NCI-H2081 (cell line): ENCODE measurements around the gene FBXW5.

Experiments used
- DNase-seq, 2 experiments: peaks; one replicate each; lab custom pipeline; 2025; lab: John Stamatoyannopoulos, UW

Gene FBXW5

DNA sequence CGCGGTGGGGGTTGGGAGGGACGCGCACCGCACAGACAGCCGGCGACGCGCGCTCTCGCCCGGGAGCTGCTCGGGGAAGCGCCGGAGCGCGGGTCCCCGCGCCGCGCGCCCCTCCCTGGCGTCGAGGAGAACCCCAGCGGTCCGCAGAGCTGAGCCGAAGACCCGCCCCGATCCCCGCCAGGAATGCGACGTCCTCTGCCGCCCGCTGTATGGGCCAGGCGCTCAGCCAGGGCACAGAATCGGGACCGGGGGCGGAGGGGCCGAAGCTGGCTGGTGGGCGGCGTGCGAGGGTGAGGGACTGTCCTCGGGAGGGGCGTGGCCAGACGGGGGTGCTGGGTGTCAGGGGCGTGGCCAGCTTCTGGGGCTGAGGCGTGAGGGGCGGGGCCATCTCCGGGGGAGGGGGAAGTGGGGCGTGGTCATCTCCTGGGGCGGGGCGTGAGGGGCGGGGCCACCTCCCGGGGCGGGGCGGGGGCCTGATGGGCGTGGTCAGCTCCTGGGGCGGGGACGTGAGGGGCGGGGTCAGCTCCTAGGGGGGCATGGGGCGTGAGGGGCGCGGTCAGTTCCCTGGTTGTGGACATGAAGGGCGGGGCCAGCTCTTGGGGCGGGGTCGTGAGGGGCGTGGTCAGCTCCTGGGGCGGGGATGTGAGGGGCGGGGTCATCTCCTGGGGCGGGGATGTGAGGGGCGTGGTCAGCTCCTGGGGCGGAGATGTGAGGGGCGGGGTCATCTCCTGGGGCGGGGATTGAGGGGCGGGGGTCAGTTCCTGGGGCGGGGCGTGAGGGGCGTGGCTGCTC lies 33.7 kb upstream of the FBXW5 start:
- peak; percentile 13 to 37 for DNase-seq

DNA sequence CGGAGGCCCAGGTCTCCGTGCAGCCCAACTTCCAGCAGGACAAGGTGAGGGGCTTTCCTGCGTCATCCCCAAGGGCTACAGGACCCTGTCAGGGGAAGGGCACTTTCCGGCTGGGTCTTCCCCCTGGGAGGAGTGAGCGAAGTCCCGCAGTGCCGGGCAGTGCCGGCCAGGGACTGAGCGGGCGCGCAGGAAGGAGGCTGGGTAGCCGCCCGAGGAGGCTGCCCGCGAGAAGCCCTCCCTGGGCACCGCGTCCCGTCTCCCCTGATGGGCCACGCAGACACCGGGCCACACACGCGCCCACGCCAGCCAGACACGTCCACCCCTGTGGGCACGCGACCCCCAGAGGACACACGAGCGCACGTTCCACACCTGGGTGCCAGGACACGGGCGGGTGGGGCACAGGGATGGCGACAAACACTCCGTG lies 33.1 kb upstream of the FBXW5 start:
- DNase-seq, result no peak

GRCh38 chr9:136977223-136977622 lies 32.7 kb upstream of the FBXW5 start, which contains the start of gene PTGDS:
TSS of gene PTGDS (plus strand) at chr9:136977504. CDS start at chr9:136977579, 75 bp downstream.
- DNase-seq, result no peak

GRCh38 chr9:136975644-136976043 lies 31.1 kb upstream of the FBXW5 start:
- DNase-seq, result no peak

DNA sequence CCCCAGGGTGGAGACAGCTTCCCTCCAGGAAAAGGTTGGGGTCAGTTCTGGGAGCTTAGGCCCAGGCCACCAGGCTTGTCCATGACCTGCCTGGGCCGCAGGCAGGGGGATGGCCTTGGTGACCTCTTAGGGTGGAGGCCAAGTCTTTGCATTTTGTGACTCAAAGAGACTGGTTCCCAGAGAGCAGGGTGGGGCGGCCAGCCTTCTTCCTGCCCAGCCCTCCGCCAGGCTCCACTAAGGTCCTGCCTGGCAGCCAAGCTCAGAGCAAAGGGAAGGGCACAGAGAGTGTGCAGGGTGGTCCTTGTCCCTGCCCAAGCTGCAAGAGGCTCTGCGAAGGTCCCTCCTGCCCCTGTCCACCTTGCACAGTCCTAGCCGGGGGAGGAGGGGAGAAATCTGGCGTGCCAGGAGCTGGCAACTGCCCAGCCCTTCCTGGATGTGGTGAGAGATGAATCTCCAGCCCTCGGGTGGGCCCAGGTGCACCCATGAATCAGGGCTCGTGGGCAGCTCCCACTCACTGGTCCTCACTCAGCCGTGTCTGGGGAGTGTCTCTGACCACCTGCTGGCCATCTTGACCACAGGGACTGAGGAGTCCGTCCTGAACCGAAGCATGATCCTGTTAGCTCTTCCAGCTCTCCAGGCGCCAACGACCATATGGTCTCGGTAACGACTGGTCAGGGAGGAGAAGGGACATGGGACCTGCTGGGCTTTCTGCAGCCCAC lies 30.4 kb upstream of the FBXW5 start:
- no peak for DNase-seq

DNA sequence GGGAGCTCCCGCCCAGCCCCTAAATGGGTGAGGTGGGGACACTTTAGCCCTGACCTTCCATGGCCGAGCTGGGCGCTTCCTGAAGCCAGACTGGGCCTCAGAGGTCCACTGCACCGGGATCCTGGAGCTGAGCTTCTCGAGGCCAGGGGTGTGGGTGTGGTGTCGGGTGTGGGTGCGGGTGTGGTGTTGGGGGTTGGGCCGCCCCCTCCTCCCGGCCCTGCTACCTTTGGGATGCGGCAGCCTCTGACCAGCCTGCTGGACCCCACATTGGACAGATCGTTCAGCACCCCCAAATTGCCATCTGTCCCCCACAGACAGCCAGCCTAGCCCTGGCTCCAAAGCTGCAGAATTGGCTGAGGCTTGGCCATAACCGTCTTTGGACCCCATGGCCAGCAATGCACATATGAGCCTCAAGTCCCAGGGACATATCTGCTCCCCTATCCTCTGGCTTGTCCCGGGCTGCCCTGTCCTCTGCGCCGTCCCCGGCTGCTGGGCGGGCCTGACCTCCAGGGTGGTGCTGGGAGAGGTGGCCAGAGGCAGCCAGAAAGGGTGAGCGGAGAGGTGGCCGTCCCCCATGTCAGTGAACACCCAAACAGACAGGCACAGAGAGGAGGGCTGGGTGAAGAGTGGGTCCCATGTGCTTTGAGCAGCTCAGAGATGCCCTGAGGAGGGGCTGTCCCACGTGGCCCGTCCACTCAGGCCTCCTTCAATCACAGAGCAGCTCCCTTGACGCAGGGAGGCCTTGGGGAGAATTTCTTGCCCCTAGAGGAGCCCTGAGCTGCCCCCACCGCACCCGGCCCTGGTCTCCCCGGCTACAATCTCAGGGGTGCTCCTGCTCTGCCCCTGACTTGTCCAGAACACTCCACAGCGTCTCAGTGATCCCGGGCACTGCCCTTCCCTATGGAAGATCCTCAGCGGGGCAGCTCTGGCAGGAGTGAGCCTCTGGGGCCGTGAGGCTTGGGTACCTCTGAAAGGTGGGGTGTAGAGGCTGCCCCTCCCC lies 29.4 kb upstream of the FBXW5 start:
- no peak for DNase-seq

GRCh38 chr9:136972743-136973142 lies 28.2 kb upstream of the FBXW5 start:
- DNase-seq, result no peak

DNA sequence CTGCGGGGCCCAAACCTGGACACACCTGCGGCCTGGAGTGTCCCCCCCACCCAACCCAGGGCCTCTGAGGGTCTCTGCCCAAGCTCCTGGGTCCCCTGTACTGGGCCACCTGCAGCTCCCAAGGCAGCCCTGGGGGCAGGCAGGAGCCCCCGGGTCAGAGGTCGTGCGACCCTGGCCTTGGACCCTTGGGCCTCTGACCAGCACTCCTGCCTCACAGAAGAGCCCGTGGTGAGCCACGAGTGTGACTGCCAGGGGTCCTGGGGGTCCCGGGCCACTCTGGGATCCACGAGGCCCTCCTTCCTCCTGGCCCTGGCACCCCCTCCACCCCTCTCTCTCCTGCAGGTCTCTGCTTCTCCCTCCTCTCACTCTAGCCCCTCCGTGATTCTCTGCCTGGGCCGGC lies 27.8 kb upstream of the FBXW5 start:
- no peak for DNase-seq

GRCh38 chr9:136971746-136972145 lies 27.2 kb upstream of the FBXW5 start:
- no peak for DNase-seq

GRCh38 chr9:136970361-136970760 lies 25.8 kb upstream of the FBXW5 start:
- no peak for DNase-seq

DNA sequence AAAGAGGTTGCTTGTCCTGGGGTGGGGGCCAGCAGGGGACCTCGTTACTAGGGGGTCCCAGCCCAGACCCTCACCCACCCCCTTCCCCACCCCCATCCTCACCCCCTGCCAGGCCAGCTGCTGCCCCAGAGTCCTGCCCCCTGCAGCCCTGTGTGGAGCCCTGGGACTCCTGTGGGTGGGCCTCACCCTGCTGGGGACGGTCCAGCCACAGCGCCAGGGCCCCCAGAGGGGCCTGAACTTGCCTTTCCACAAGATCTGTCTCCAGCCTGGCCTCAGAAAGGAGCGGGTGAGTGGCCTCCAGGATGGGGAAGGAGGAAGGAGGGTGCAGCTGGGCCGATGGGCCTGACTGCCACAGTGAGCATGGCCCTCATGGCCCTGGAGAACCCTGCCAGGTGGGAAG lies 25.2 kb upstream of the FBXW5 start:
- no peak for DNase-seq

- no peak for DNase-seq
Measured at GRCh38 chr9:136969150-136969549, 24.6 kb upstream of the FBXW5 start.

DNA sequence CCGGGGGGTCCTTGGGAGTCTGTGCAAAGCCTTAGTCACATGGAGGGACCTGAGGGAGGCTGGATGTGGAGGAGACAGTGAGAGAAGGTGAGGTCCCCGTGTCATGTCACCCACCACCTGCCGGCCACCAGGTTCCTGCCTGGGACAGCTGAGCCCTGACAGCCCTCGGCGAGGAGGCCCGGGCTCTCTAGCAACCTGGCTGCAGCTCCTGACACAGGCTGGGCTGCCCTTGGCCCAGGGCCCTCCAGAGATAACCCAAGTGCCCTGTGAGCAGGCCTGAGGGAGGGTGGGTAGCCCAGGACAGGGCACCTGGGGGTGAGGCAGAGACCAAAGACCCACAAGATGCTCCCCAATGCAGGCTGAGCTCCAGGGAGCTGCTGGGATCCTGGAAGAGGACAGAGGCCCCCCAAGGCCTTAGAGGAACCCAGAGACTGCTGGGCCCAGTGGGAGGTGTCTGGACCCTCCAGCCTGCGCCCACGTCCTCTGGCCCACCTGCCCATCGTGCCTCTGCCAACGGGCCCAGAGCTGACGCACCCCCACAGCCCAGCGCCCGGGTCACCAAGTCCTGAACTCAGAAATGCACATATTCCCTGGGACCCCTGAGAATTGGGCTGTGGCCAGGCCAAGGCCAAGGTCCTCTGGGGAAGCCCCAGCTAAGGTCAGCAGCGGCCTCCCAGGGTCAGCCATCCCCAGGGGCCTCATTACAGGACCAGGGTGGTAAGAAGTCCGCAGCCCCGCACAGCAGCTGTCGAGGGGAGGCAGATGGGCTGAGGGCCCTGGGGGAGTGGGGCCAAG lies 24.0 kb upstream of the FBXW5 start:
- DNase-seq, result no peak

DNA sequence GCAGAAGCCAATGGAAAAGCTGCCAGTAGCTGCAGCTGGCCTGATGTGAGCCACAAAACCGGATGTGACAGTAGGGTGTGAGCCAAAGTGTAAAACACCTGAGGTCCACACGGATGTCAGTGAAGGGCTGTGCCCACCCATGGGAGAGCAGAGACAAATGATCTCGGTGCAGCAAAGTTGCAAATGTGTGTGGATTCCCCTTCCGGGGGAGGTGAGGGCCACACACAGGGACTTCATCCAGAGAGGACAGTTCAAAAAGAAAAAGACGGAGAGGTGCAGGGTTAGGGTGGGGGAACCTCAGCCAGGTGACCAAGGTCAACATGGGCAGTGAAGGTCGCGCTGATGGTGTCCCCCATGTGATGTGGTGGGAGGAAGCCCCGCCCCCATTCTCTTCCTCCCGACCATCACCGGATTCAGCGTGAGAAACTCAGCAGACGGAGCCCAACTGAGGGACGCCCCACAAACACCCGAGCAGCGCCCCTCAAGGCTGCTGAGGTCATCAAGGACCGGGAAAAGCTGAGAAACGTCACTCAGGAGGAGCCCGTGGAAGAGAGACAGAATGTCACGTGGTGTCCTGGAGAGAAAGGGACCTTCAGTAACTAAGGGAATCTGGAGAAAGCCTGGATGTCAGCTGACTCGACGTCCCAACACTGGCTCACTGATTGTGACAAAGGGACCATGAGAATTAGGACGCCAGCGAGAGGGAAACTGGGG lies 21.4 kb upstream of the FBXW5 start:
- no peak for DNase-seq

GRCh38 chr9:136964833-136965422 lies 20.4 kb upstream of the FBXW5 start:
- no peak for DNase-seq

GRCh38 chr9:136964171-136964689 lies 19.7 kb upstream of the FBXW5 start:
- no peak for DNase-seq

DNA sequence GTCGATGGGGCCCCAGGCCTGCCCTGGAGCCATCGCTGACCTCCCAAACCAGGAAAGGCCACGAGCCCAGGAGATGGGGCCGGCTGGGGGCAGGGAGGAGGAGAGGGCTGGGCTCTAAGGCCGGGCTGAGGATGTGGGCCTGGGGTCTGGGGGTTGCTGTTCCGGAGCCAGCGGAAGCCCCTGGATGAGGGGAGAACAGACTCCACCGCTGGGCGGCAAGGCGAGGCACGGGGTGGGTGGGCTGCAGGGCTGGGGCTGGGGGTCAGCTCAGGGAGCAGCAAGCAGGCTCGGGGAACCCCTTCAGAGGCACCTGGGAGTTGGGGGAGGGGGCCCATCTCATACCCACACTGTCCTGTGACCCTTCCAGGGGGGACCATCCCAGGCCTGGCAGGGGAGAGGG lies 19.2 kb upstream of the FBXW5 start:
- DNase-seq, result no peak

DNA sequence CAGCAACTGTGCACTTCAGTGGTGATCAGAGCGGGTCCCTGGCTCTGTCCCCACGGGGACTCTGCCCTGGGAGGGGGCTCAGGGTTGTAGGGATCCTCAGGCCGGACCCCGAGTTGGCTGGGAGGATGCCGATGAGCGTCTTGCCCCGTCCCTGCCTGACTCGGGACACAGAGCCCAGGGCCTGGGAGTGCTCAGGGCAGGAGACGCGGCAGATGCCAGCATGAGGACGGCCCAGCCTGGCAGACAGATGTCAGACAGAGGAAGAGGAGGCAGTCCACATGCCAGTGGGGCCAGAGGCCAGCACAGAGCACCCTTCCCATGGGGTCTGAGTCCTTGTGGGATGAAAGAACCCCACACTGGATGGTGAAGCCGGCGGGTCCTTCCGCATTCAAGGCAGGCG lies 18.8 kb upstream of the FBXW5 start:
- no peak for DNase-seq

DNA sequence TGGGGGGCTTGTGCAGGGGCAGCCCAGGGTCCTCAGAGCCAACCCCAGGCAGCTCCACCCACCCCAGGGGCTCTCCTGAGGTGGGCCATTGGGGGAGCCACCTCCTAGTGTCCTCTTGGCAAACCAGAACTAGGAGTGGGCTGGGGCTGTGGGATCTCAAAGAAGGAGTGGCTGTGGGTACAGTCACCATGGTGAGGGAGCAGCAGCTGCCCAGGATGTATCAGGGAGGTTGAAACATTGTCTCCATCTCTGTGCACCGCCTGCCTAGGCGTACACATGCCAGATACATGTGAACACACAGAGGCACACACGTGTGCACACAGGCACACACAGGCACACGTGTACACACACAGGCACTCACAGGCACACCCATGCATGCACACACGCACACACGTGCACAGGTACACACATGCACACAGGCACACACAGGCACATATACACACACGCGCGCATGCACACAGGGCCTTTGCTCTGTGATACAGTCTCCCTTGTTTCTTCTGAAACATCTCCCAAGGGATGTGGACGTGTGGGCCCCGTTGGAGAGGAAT lies 18.2 kb upstream of the FBXW5 start:
- DNase-seq, result no peak

DNA sequence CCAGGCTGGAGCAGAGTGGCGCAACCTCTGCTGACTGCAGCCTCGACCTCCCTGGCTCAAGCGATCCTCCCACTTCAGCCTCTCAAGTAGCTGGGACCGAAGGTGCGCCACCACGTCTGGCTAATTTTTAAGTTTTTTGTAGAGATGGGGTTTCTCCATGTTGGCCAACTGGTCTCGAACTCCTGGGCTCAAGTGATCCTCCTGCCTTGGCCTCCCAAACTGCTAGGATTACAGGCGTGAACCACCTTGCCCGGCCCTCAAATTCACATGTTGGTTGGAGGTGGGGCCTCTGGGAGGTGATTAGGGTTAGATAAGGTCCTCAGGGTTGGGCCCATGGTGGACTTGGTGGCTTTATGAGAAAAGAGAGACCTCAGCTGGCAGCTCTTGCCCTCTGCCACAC lies 17.6 kb upstream of the FBXW5 start:
- DNase-seq, result no peak
